M059J (cell line): ENCODE measurements around the gene SLC35E2B. TPM values are rescaled to one million over a fixed set of nuclear protein-coding genes. Genes with fewer than 3 reads are reported as not detected.
"Not testable (repeated sequence)": the region's sequence is repeated elsewhere in the genome, so short reads cannot be mapped to it uniquely, and the experiment has no call there.

Experiments
- DNase-seq: peaks from one replicate; pipeline ENCODE4 v3.0.0-alpha.2; 2012; ENCODE audit warnings: low read depth
- total RNA-seq: library from RNA; depleted of rRNA; stranded (reverse); fragments of >200 nt; shearing (Covaris generic); gene quantifications from 2 replicates; pipeline ENCODE4 v1.2.3, GENCODE V29; 2014

SLC35E2B gene
- total RNA-seq, 1 experiment from 2014 or later = 25.5 TPM

- not testable (repeated sequence) for DNase-seq
These were observed 17.8 kb downstream of the SLC35E2B start for GRCh38 chr1:1674806-1675205.

- DNase-seq = no peak
These were observed 20.2 kb downstream of the SLC35E2B start for GRCh38 chr1:1672181-1672965.

- DNase-seq = no peak
These were observed 21.1 kb downstream of the SLC35E2B start for GRCh38 chr1:1671365-1672119.

GRCh38 chr1:1670866-1671265 is 21.7 kb downstream of the SLC35E2B start:
- DNase-seq = no peak

DNA sequence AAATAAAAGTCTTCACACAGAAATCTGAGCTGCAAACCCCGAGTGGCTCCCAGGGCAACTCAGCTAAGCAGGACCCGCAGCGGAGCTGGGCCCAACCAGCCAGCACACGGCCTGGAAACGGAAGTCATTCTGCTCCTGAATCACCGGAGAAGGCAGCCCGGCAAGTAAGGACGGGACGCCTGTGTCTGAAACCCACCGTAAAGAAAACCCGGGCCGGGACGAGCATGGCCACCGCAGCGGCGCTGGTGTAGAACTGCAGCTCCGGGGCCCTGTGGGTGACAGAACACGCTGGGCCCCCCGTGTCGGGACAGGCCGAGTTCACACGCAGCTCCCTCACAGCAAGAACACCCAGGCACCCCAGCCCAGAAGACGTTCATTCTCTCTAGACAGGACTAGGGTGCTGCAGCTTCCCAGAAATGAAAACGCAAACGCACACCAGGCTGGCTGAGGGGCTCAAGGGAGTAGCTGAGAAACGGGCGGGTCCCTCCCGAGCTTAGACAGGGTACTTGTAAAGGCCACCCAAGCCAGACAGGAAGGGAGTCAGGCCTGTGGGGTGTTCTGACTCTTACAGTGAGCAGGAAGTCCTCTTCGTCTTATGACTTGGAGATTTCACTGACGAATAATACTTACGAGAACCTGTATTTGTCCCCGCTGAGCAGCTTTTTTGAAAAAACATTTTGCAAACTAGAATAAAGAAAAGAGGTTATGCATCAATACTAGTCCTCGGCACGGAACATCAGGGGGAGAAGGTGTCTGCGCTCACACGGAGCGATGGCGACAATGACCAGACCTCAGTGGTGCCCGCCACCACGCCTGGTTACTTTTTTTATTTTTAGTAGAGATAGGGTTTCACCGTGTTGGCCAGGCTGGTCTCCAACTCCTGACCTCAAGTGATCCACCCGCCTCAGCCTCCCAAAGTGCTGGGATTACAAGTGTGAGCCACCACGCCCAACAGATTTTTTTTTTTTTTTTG is 22.8 kb downstream of the SLC35E2B start:
- no peak for DNase-seq

GRCh38 chr1:1666526-1666925 is 26.1 kb downstream of the SLC35E2B start:
- no peak for DNase-seq

- DNase-seq = no peak
These were observed 26.8 kb downstream of the SLC35E2B start for GRCh38 chr1:1665815-1666251.

GRCh38 chr1:1664941-1665814 is 27.4 kb downstream of the SLC35E2B start:
- no peak for DNase-seq

DNA sequence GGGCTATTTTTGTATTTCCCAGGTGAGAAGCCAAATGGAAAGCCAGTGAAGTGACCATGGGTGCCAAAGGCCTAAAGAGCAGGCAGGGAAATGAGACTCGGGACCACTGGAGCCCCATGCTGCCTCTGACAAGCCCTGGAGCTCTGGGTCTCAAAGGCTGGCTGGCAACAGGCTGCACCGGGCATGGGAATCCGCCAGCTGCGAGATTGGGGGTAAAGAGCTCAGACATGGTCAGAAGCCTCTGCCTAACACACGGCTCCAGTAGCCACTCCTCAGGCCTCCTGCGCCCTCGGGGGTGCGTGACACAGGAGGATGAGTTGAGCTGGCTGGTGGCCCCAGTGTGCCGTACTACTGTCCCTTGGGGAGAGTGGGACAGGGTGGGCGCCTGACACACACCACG is 28.3 kb downstream of the SLC35E2B start:
- not testable (repeated sequence) for DNase-seq

DNA sequence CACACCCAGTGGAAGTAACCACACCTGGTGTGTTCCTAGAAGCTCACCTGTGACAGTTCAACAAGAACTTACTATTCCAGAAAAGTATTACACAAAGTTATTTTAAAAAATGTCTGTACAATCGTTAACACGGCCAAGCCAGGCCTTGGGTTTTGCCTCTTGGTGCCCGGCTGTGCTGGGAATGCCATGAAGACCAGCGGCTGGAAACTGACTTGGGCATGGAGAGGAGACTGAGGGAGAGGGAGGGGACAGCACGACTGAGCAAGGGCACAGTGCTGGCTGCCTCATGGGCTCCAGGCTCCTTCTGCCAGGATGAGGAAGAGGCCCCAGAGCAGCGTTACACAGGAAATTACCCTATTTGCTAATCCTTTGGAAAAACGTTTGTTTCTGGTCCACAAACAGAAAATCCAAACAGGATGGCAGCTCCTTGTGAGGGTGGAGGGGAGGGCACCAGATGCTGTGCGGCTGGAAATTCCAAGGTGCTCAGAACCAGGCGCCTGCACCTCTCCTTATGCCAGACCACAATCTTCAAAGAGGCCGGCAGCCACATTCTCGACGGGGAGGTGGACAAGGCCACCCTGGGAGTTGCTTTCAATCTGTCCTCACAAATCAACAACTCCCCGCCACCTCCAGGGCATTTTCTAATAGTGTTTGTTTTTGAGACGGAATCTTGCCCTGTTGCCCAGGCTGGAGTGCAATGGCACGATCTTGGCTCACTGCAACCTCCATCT is 29.6 kb downstream of the SLC35E2B start:
- DNase-seq = not testable (repeated sequence)

DNA sequence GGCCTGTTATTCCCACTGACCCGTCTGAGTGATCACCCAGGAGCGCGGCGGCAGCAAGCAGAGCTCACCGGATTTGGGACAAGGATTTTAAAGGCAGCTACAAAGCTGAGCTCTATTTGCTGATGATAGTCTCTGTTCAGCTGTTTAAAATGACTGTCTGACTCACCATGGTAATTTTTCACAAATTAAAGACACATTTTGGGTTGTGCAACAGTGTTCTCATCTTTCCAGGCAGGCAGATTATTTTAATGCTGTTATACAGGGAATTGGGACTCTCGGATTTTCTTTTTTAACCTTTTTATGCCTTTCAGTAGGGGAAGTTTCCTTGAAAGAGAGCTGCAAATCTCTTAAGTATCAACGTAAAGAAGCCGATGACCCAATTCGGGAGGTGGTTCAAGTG is 30.2 kb downstream of the SLC35E2B start:
- not testable (repeated sequence) for DNase-seq

- peak; percentile 93 for DNase-seq
These were observed 33.7 kb downstream of the SLC35E2B start, which contains the start of gene CDK11B for GRCh38 chr1:1658583-1659549. CDK11B (minus strand) TSS chr1:1659004; CDS start chr1:1657485, 1,519 bp downstream.

DNA sequence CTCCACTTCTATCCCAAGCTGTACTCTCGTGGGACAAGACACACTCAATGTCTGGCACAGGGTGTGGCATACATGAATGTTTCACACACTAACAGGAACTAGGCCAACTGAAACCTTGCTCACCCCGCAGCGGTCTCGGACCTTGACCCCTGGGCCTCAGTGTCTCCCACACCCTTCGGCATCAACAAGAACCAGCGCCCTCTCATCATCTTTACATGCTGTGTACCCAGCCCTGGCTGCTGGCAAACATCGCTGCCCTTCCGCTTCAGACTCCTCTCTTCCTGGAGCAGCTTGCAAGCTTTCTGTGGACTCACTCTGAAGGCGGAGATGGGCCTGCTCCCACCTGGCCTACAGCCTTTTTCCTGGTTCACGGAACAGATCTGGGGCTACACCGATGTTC is 44.3 kb downstream of the SLC35E2B start:
- not testable (repeated sequence) for DNase-seq

- not testable (repeated sequence) for DNase-seq
These were observed 44.9 kb downstream of the SLC35E2B start for GRCh38 chr1:1647567-1648241.

DNA sequence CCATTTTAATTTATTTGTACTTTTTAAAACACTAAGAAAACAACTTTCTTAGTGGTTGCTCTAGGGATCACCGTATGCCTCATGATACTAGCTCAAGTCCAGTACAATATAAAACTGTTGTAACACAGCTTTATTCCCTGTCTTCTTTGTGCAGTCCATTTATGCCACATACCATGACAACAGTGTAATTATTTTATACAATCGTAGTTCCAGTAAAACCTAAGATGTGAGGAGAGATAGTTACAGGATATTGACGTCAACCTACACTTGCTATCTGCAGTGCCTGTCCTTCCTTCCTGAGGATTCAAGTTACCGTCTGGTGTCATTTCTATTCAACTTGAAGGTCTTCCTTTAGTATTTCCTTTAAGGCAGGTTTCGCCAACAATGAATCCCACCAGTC is 46.3 kb downstream of the SLC35E2B start:
- DNase-seq = not testable (repeated sequence)

DNA sequence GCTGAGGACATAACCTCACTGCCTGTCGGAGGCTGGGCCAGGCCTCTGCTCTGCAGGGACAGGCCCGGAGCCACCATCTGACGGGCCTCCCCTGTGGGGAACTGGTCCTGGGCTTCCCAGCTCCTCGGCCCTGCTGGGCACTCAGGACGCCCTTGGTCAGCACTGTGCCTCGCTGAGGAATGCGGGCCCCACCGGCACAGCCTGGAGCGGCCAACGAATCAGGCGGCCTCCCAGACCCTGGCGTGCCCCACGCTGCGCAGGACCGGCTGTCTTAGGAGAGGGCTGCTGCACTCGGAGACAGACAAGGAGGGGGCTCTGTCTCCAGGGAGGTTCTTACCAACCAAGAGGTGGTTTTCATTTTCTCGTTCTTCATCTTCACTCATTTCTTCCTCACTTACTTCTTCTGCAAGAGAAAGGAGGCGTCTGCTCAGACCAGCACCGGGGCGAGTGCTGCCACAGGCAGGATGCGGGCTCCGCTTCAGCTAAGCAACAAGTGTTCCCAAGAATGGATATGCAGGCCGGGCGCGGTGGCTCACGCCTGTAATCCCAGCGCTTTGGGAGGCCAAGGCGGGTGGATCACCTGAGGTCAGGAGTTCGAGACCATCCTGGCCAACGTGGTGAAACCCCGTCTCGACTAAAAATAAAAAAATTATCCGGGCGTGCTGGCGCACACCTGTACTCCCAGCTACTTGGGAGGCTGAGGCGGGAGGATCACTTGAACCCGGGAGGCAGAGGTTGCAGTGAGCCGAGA is 51.7 kb downstream of the SLC35E2B start:
- not testable (repeated sequence) for DNase-seq

- DNase-seq = not testable (repeated sequence)
These were observed 52.5 kb downstream of the SLC35E2B start for GRCh38 chr1:1640081-1640480.
